ENCODE measurements around the gene TMCC3.
A peak's percentile ranks its signal among the peaks of the same experiment; 100 is the strongest.

TMCC3 gene

GRCh38 chr12:94671917-94672316 lies 21.6 kb upstream of the TMCC3 start:
- DNase-seq = no peak

- no peak for DNase-seq
Observed at GRCh38 chr12:94670898-94671297, 20.5 kb upstream of the TMCC3 start.

GRCh38 chr12:94670075-94670474 lies 19.7 kb upstream of the TMCC3 start:
- DNase-seq = no peak

- DNase-seq = no peak
Observed at GRCh38 chr12:94667031-94667540, 16.7 kb upstream of the TMCC3 start.

- no peak for DNase-seq
Observed at GRCh38 chr12:94666158-94666557, 15.8 kb upstream of the TMCC3 start.

- DNase-seq = no peak
Observed at GRCh38 chr12:94663702-94664101, 13.3 kb upstream of the TMCC3 start.

GRCh38 chr12:94663071-94663470 lies 12.7 kb upstream of the TMCC3 start:
- DNase-seq = no peak

GRCh38 chr12:94660436-94660835 lies 10.1 kb upstream of the TMCC3 start:
- DNase-seq = no peak

- DNase-seq = no peak
Observed at GRCh38 chr12:94659346-94659930, 9.1 kb upstream of the TMCC3 start.

- DNase-seq = no peak
Observed at GRCh38 chr12:94658931-94659330, 8.6 kb upstream of the TMCC3 start.

- no peak for DNase-seq
Observed at GRCh38 chr12:94656556-94656955, 6.2 kb upstream of the TMCC3 start.

- DNase-seq = peak; percentile 37
Observed at GRCh38 chr12:94649349-94650142, 811 bp downstream of the TMCC3 start.

GRCh38 chr12:94648578-94648977 lies 1.8 kb downstream of the TMCC3 start:
- no peak for DNase-seq

- DNase-seq = no peak
Observed at GRCh38 chr12:94644141-94644979, 6.0 kb downstream of the TMCC3 start.

- DNase-seq = no peak
Observed at GRCh38 chr12:94643606-94644005, 6.8 kb downstream of the TMCC3 start.

- no peak for DNase-seq
Observed at GRCh38 chr12:94641283-94641682, 9.1 kb downstream of the TMCC3 start.

GRCh38 chr12:94640134-94640928 lies 10.0 kb downstream of the TMCC3 start:
- DNase-seq = no peak

GRCh38 chr12:94638521-94638920 lies 11.8 kb downstream of the TMCC3 start:
- no peak for DNase-seq

- DNase-seq = no peak
Observed at GRCh38 chr12:94637390-94638113, 12.8 kb downstream of the TMCC3 start.

- DNase-seq = no peak
Observed at GRCh38 chr12:94636462-94637085, 13.8 kb downstream of the TMCC3 start.

GRCh38 chr12:94634717-94635116 lies 15.6 kb downstream of the TMCC3 start:
- DNase-seq = no peak

- no peak for DNase-seq
Observed at GRCh38 chr12:94633401-94633800, 17.0 kb downstream of the TMCC3 start.

Measured in activated naive CD4-positive, alpha-beta T cell treated with anti-CD3 and anti-CD28 coated beads, Interleukin-2, amount 50 U/mL, for 16 hours (primary cell).